DND-41 (cell line): ENCODE measurements around the gene PXK.

Source experiments
- CTCF ChIP-seq: IDR thresholded peaks from 2 replicates; pipeline ENCODE4 v1.5.1; 2012; ENCODE audit warnings: borderline replicate concordance, low read length, moderate library complexity, mild to moderate bottlenecking; ENCODE audit not compliant: poor library complexity, severe bottlenecking; ENCODE audit errors: extremely low read depth
- EZH2 ChIP-seq: IDR thresholded peaks from 3 replicates; pipeline ENCODE4 v1.6.1; 2012; ENCODE audit warnings: borderline replicate concordance, low read depth, mild to moderate bottlenecking, moderate library complexity, low read length, inconsistent platforms; ENCODE audit not compliant: severe bottlenecking

DNA sequence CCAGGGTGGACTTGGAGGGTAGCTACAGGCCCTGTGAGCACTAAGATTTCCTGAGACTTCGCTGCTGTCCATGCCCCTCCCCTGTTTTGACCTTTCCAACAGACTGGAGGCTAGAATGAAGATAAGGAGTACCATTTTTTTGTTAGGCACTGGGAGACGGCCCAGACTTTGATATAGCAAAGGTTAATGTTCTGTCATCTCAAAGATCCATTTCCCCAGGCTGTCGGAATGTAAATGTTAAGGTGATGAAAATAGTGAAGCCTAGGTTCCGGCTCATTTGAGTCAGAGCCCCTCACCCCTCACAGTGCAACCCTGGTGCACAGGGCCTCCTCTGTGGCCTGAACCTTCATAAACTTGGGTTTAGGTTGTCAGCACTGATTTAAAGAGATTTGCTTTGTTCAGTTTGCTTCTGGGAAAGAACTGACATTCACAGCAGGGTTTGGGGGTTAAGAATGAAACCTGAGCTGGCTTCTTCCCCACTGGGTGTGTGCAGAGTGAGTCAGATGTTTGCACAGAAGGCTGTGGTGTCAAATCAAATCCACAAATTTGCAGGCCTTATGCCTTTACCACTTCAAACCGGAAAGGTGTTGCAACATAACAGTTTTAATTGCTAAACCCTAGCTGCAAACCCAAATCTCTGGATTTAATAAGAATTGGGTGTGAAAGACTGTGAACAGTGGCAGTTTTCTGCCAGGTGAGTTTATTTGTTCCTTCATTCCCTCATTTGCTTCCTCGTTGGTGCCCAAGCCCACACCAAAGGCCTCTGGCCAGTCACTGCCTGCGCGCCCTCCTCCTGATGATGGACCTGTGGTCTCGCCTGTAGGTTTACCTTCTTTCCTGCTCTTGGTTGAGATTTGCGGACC lies 138.6 kb downstream of the PXK start:
- no peak for TF ChIP-seq CTCF
- no peak for TF ChIP-seq EZH2
